MCF 10A (cell line): ENCODE results near the gene IQSEC1. TPM values are rescaled to one million over a fixed set of nuclear protein-coding genes. Genes with fewer than 3 reads are reported as not detected.

Experiments used
- BruUV-seq: library from RNA; stranded (reverse); fragments of 400-500 nt; replicated peaks from 2 replicates; lab custom pipeline; 2021; lab: Mats Ljungman, UMichigan
- CTCF ChIA-PET: fragments of 300-600 bp; sonication (Branson Sonifier 250); formaldehyde crosslinking; extraction: SDS; loops from one replicate; lab custom pipeline; 2021; ENCODE audit warnings: antibody characterized with exemption, inconsistent platforms; lab: Yijun Ruan, JAX
- POLR2A ChIA-PET: fragments of 300-600, 350-650 bp; sonication (Branson Sonifier 250); formaldehyde crosslinking; extraction: SDS; loops from one replicate; lab custom pipeline; 2020; ENCODE audit warnings: antibody characterized with exemption, inconsistent platforms; lab: Yijun Ruan, JAX
- DNase-seq: peaks from one replicate; pipeline ENCODE4 v3.0.0-alpha.2; 2018; ENCODE audit not compliant: unreplicated experiment
- H3K27ac Mint-ChIP-seq: one replicate; pipeline ENCODE4 v1.8.0; 2022; ENCODE audit warnings: mild to moderate bottlenecking, low read depth, mixed read lengths; ENCODE audit not compliant: unreplicated experiment
- H3K27me3 Mint-ChIP-seq: one replicate; pipeline ENCODE4 v1.8.0; 2022; ENCODE audit warnings: mixed read lengths; ENCODE audit not compliant: insufficient read depth, unreplicated experiment
- H3K36me3 Mint-ChIP-seq: one replicate; pipeline ENCODE4 v1.8.0; 2022; ENCODE audit warnings: mild to moderate bottlenecking, moderate library complexity, mixed read lengths; ENCODE audit not compliant: insufficient read depth, unreplicated experiment
- H3K4me1 Mint-ChIP-seq: one replicate; pipeline ENCODE4 v1.8.0; 2022; ENCODE audit warnings: mixed read lengths; ENCODE audit not compliant: insufficient read depth, unreplicated experiment
- H3K4me3 Mint-ChIP-seq: one replicate; pipeline ENCODE4 v1.8.0; 2022; ENCODE audit warnings: mild to moderate bottlenecking, moderate library complexity, mixed read lengths; ENCODE audit not compliant: unreplicated experiment
- H3K9me3 Mint-ChIP-seq: one replicate; pipeline ENCODE4 v1.8.0; 2022; ENCODE audit warnings: mixed read lengths; ENCODE audit not compliant: unreplicated experiment
- CTCF ChIP-seq: fragments of 200-600 bp; IDR thresholded peaks from one replicate; pipeline ENCODE4 v1.8.0; 2022; ENCODE audit warnings: antibody characterized with exemption, mild to moderate bottlenecking; ENCODE audit not compliant: unreplicated experiment
- intact Hi-C: fragments of 100-400 bp; cut with micrococcal nuclease; formaldehyde crosslinking; loops from 2 replicates; pipeline ENCODE4 v1.14.1; 2022
- total RNA-seq: library from RNA; stranded (reverse); gene quantifications from 2 replicates; pipeline ENCODE4 v1.2.3, GENCODE V29; 2022

Gene IQSEC1
- total RNA-seq, 1 experiment from 2014 or later = 18.7 TPM

- ChIA-PET CTCF (interaction anchor here (0.7 kb wide), 1 partner anchor 11 kb away, joined by 3 read pairs; no protein-coding TSS in a partner anchor), POLR2A (no interaction called here)
- H3K4me3 Mint-ChIP-seq = no peak overlapping the region
- no peaks in the 10 kb centered on the region for H3K4me1 Mint-ChIP-seq
- BruUV-seq = no TSS peak
- peaks cover 6% of the 10 kb centered on the region for H3K36me3 Mint-ChIP-seq
- intact Hi-C loops = no loop called here
- no peak for TF ChIP-seq CTCF
- H3K27me3 Mint-ChIP-seq = peaks cover 35% of the 10 kb centered on the region
- DNase-seq = no peak
- H3K9me3 Mint-ChIP-seq = no peaks in the 10 kb centered on the region
- H3K27ac Mint-ChIP-seq = no peak overlapping the region
Observed at GRCh38 chr3:13064159-13064868, 8.9 kb downstream of the IQSEC1 start.

GRCh38 chr3:13063225-13063624 lies 10.0 kb downstream of the IQSEC1 start:
- ChIA-PET CTCF (interaction anchor here (1.2 kb wide), 1 partner anchor 389 kb away, joined by 4 read pairs; no protein-coding TSS in a partner anchor), POLR2A (no interaction called here)
- H3K27ac Mint-ChIP-seq = no peak overlapping the region
- H3K36me3 Mint-ChIP-seq = peaks cover 6% of the 10 kb centered on the region
- peaks cover 38% of the 10 kb centered on the region for H3K27me3 Mint-ChIP-seq
- no peak for TF ChIP-seq CTCF
- BruUV-seq = no TSS peak
- no peak for DNase-seq
- H3K4me3 Mint-ChIP-seq = no peak overlapping the region
- intact Hi-C loops = no loop called here
- H3K4me1 Mint-ChIP-seq = no peaks in the 10 kb centered on the region
- H3K9me3 Mint-ChIP-seq = no peaks in the 10 kb centered on the region

- H3K4me1 Mint-ChIP-seq = no peaks in the 10 kb centered on the region
- BruUV-seq = no TSS peak
- no peak overlapping the region for H3K27ac Mint-ChIP-seq
- no peak for DNase-seq
- intact Hi-C loops = no loop called here
- H3K4me3 Mint-ChIP-seq = no peak overlapping the region
- POLR2A ChIA-PET = no interaction called here
- peaks cover 6% of the 10 kb centered on the region for H3K36me3 Mint-ChIP-seq
- no peak for TF ChIP-seq CTCF
- CTCF ChIA-PET = interaction anchor here (1.2 kb wide), 1 partner anchor 389 kb away, joined by 4 read pairs; no protein-coding TSS in a partner anchor
- no peaks in the 10 kb centered on the region for H3K9me3 Mint-ChIP-seq
- peaks cover 38% of the 10 kb centered on the region for H3K27me3 Mint-ChIP-seq
Observed at GRCh38 chr3:13062647-13063046, 10.6 kb downstream of the IQSEC1 start.

- Mint-ChIP-seq H3K4me1 (no peaks in the 10 kb centered on the region), H3K9me3 (no peaks in the 10 kb centered on the region), H3K36me3 (peaks cover 6% of the 10 kb centered on the region), H3K27ac (peak overlapping the region; percentile 73), H3K4me3 (no peak overlapping the region), H3K27me3 (peaks cover 28% of the 10 kb centered on the region)
- intact Hi-C loops = no loop called here
- no peak for TF ChIP-seq CTCF
- no peak for DNase-seq
- no TSS peak for BruUV-seq
- ChIA-PET POLR2A (no interaction called here), CTCF (no interaction called here)
Observed at GRCh38 chr3:13060341-13060910, 12.8 kb downstream of the IQSEC1 start.
